ENCODE measurements around the gene PILRA. TPM values are rescaled to one million over a fixed set of nuclear protein-coding genes. Genes with fewer than 3 reads are reported as not detected.
"Not testable (repeated sequence)": the region's sequence is repeated elsewhere in the genome, so short reads cannot be mapped to it uniquely, and the experiment has no call there.

The PILRA gene
- total and polyA plus RNA-seq, 2 of the 13 experiments (the other 11 are each of a cell fraction or from before 2014, with no cell fraction given), result 0.13 to 1.3 TPM

- H3K4me3 ChIP-seq (replicated peaks in 1 of 3; ENCODE audit: insufficient read depth in 1 of 3, low read depth in 2 of 3, low read length in 3 of 3); H2AFZ ChIP-seq (ENCODE audit: low read length); FAIRE-seq; H3K9me3 ChIP-seq (ENCODE audit: low read length); H3K27me3 ChIP-seq (ENCODE audit: control insufficient read depth in 1 of 2, insufficient read depth in 2 of 2, low read length in 2 of 2); H3K27ac ChIP-seq (ENCODE audit: extremely low read length, insufficient read depth, low read length); H3K9ac ChIP-seq (ENCODE audit: insufficient read depth, low read depth, low read length); H3K79me2 ChIP-seq (ENCODE audit: insufficient read depth, low read length); in situ Hi-C loops (cut with HindIII; ENCODE audit: extremely low pct_ligation_motif_present, low pct_unique_long_range_greater_than_20kb); H3K4me2 ChIP-seq (ENCODE audit: low read depth, low read length); H4K20me1 ChIP-seq (ENCODE audit: insufficient read depth, low read length): not testable (repeated sequence)
- ATAC-seq, result peak; percentile 69
- BruUV-seq (replicated peaks), result TSS peak; percentile 70
- Histone ChIP-seq H3K36me3 (replicated peaks in 1 of 2; ENCODE audit: control insufficient read depth in 1 of 2, insufficient read depth in 2 of 2, low read length in 2 of 2) (peaks cover 23 to 57% of the 10 kb centered on the region in 2 experiments), H3K4me1 (ENCODE audit: insufficient read depth, low read length) (peaks cover 11% of the 10 kb centered on the region)
- ChIA-PET POLR2A (interaction anchor here (1.4 kb wide), 1 partner anchor 98 kb away, joined by 3 read pairs; no protein-coding TSS in a partner anchor), CTCF (ENCODE audit: low intra/inter-chr PET ratio, low total read pairs) (interaction anchor here (1.5 to 1.7 kb wide), 2 partner anchors 156 to 212 kb away, joined by 5 to 6 read pairs; no protein-coding TSS in a partner anchor)
- 0% methylated on average over 2 of the region's 5 CpGs for WGBS (ENCODE audit: low lambda C conversion rate)
- DNase-seq (ENCODE audit: low spot score), result peak; percentile 52
- TF ChIP-seq STAG1 (CRISPR knock-in tag; IDR thresholded peaks at IDR 0.05), result peak; percentile 70
- 0 out of 2 replicates have a peak, but pooled peaks have one; percentile 28 for TF ChIP-seq RAD21 (CRISPR knock-in tag; IDR thresholded peaks at IDR 0.05)
- 0 out of 2 replicates have a peak, but pooled peaks have one; percentile 49 for TF ChIP-seq KDM2A (CRISPR knock-in tag; IDR thresholded peaks at IDR 0.05; ENCODE audit: borderline replicate concordance, low read depth)
- TF ChIP-seq KAT8 (CRISPR knock-in tag; IDR thresholded peaks at IDR 0.05), result 0 out of 2 replicates have a peak, but pooled peaks have one; percentile 16
- TF ChIP-seq CTCF (CRISPR knock-in tag; IDR thresholded peaks at IDR 0.05), result peak; percentile 61
- 0 out of 4 replicates have a peak, but pooled peaks of 1 of the 2 experiments have one; percentile 26 for TF ChIP-seq HMGXB4 (CRISPR knock-in tag; IDR thresholded peaks at IDR 0.05; ENCODE audit: borderline replicate concordance in 1 of 2, low read depth in 1 of 2)
- TF ChIP-seq FOSL2 (CRISPR knock-in tag; IDR thresholded peaks at IDR 0.05), result 0 out of 2 replicates have a peak, but pooled peaks have one; percentile 8
- TF ChIP-seq THAP11 (CRISPR knock-in tag; IDR thresholded peaks at IDR 0.05), result 0 out of 2 replicates have a peak, but pooled peaks have one; percentile 15
- TF ChIP-seq SMC3 (IDR thresholded peaks at IDR 0.05; ENCODE audit: low read length), result peak; percentile 31; the same call in 1 of the 2 replicates
- intact Hi-C loops (cut with micrococcal nuclease; ENCODE audit: unreplicated experiment), result loop anchor here (10.0 kb wide), 1 partner anchor 100 kb away; no protein-coding TSS in a partner anchor
These were observed 28.0 kb upstream of the PILRA start for GRCh38 chr7:100345288-100345672.

Data from HepG2 (cell line).